WTC11 (cell line): ENCODE data around the gene EFCAB12. TPM values are rescaled to one million over a fixed set of nuclear protein-coding genes. Genes with fewer than 3 reads are reported as not detected.

ENCODE experiments used
- ATAC-seq: fragments of 200-7000 bp; cut with Tn5 transposase; 2 replicates; pipeline ENCODE4 v1.10.0; 2021; ENCODE audit warnings: mild to moderate bottlenecking, moderate library complexity
- CTCF ChIA-PET: fragments of 300-600 bp; sonication (Branson Sonifier 250); formaldehyde crosslinking; loops from one replicate; lab custom pipeline; 2021; ENCODE audit warnings: antibody characterized with exemption; lab: Charles Lee
- POLR2A ChIA-PET: fragments of 350-600 bp; sonication (Branson Sonifier 250); formaldehyde crosslinking; loops from one replicate; lab custom pipeline; 2021; ENCODE audit warnings: antibody characterized with exemption; lab: Charles Lee
- DNase-seq: peaks from one replicate; pipeline ENCODE4 v3.0.0; 2021; ENCODE audit warnings: low spot score
- H3K27ac Mint-ChIP-seq: 2 replicates; pipeline ENCODE4 v1.8.0; 2021; ENCODE audit warnings: mixed read lengths
- H3K27me3 Mint-ChIP-seq: 2 replicates; pipeline ENCODE4 v1.8.0; 2021; ENCODE audit warnings: low read depth, mild to moderate bottlenecking, moderate library complexity, mixed read lengths
- H3K36me3 Mint-ChIP-seq: 2 replicates; pipeline ENCODE4 v1.8.0; 2021; ENCODE audit warnings: mixed read lengths
- H3K4me1 Mint-ChIP-seq: 2 replicates; pipeline ENCODE4 v1.8.0; 2022; ENCODE audit warnings: mixed read lengths
- H3K4me3 Mint-ChIP-seq: 2 replicates; pipeline ENCODE4 v1.8.0; 2021; ENCODE audit warnings: mild to moderate bottlenecking, moderate library complexity, mixed read lengths
- H3K9me3 Mint-ChIP-seq: 2 replicates; pipeline ENCODE4 v1.8.0; 2021; ENCODE audit warnings: mixed read lengths
- ATF1 ChIP-seq: sonication (generic); formaldehyde crosslinking; IDR thresholded peaks from 2 replicates; pipeline ENCODE4 v1.8.1; 2023; ENCODE audit warnings: mild to moderate bottlenecking, moderate library complexity, missing genetic modification reagents
- CREM ChIP-seq: sonication (generic); formaldehyde crosslinking; IDR thresholded peaks from 2 replicates; pipeline ENCODE4 v1.8.1; 2022; ENCODE audit warnings: mild to moderate bottlenecking, missing genetic modification reagents, moderate library complexity
- ESRRA ChIP-seq: sonication (generic); formaldehyde crosslinking; IDR thresholded peaks from 2 replicates; pipeline ENCODE4 v1.8.1; 2022; ENCODE audit warnings: mild to moderate bottlenecking, missing genetic modification reagents, borderline replicate concordance
- ETV6 ChIP-seq: sonication (generic); formaldehyde crosslinking; IDR thresholded peaks from 2 replicates; pipeline ENCODE4 v1.8.1; 2022; ENCODE audit warnings: mild to moderate bottlenecking, missing genetic modification reagents
- FOXJ3 ChIP-seq: sonication (generic); formaldehyde crosslinking; IDR thresholded peaks from 2 replicates; pipeline ENCODE4 v1.9.0; 2021; ENCODE audit warnings: missing genetic modification reagents, mild to moderate bottlenecking, borderline replicate concordance
- JAZF1 ChIP-seq: fragments of 250-450 bp; sonication (Bioruptor Pico); IDR thresholded peaks from 2 replicates; pipeline ENCODE4 v1.9.0; 2021; ENCODE audit warnings: moderate library complexity, mild to moderate bottlenecking, inconsistent platforms
- KAT7 ChIP-seq: sonication (generic); formaldehyde crosslinking; IDR thresholded peaks from 2 replicates; pipeline ENCODE4 v1.8.1; 2023; ENCODE audit warnings: missing genetic modification reagents, mild to moderate bottlenecking, borderline replicate concordance
- MXD4 ChIP-seq: fragments of 250-450 bp; sonication (Bioruptor Pico); IDR thresholded peaks from 2 replicates; pipeline ENCODE4 v1.8.0; 2021; ENCODE audit warnings: mild to moderate bottlenecking, moderate library complexity, borderline replicate concordance
- MYBL2 ChIP-seq: sonication (generic); formaldehyde crosslinking; IDR thresholded peaks from 2 replicates; pipeline ENCODE4 v1.8.1; 2023; ENCODE audit warnings: mild to moderate bottlenecking, moderate library complexity, missing genetic modification reagents
- NR1H2 ChIP-seq: sonication (generic); formaldehyde crosslinking; IDR thresholded peaks from 2 replicates; pipeline ENCODE4 v1.9.0; 2021; ENCODE audit warnings: mild to moderate bottlenecking, moderate library complexity, missing genetic modification reagents
- PRRX2 ChIP-seq: fragments of 250-450 bp; sonication (Bioruptor Pico); IDR thresholded peaks from 2 replicates; pipeline ENCODE4 v1.8.0; 2021; ENCODE audit warnings: mild to moderate bottlenecking
- RORB ChIP-seq: fragments of 250-450 bp; sonication (Bioruptor Pico); IDR thresholded peaks from 2 replicates; pipeline ENCODE4 v1.9.0; 2021; ENCODE audit warnings: mild to moderate bottlenecking
- TCF7 ChIP-seq: sonication (generic); formaldehyde crosslinking; IDR thresholded peaks from 2 replicates; pipeline ENCODE4 v1.8.0; 2022; ENCODE audit warnings: mild to moderate bottlenecking, low read depth, missing genetic modification reagents, moderate library complexity
- TEAD1 ChIP-seq: sonication (generic); formaldehyde crosslinking; IDR thresholded peaks from 2 replicates; pipeline ENCODE4 v1.8.0; 2022; ENCODE audit warnings: mild to moderate bottlenecking, missing genetic modification reagents
- ZNF263 ChIP-seq: sonication (generic); formaldehyde crosslinking; IDR thresholded peaks from 2 replicates; pipeline ENCODE4 v1.8.1; 2022; ENCODE audit warnings: low read depth, mild to moderate bottlenecking, moderate library complexity, missing genetic modification reagents
- ZNF396 ChIP-seq: fragments of 250-450 bp; sonication (Bioruptor Pico); IDR thresholded peaks from 2 replicates; pipeline ENCODE4 v1.8.0; 2021; ENCODE audit warnings: mild to moderate bottlenecking, moderate library complexity, borderline replicate concordance
- total RNA-seq: library from RNA; stranded (reverse); gene quantifications from 3 replicates; pipeline ENCODE4 v1.2.3, GENCODE V29; 2021
- TF ChIP-seq, protein P1 (sequence below): fragments of 250-450 bp; sonication (Bioruptor Pico); IDR thresholded peaks from 2 replicates; pipeline ENCODE4 v1.9.0; 2021; ENCODE audit warnings: moderate library complexity, mild to moderate bottlenecking, inconsistent platforms, borderline replicate concordance
- TF ChIP-seq, protein P2 (sequence below): sonication (generic); formaldehyde crosslinking; IDR thresholded peaks from 2 replicates; pipeline ENCODE4 v1.8.1; 2023; ENCODE audit warnings: mild to moderate bottlenecking, moderate library complexity, missing genetic modification reagents
- TF ChIP-seq, protein P3 (sequence below): sonication (generic); formaldehyde crosslinking; IDR thresholded peaks from 2 replicates; pipeline ENCODE4 v1.8.1; 2023; ENCODE audit warnings: mild to moderate bottlenecking, missing genetic modification reagents
- TF ChIP-seq, protein P4 (sequence below): sonication (generic); formaldehyde crosslinking; IDR thresholded peaks from 2 replicates; pipeline ENCODE4 v1.8.0; 2023; ENCODE audit warnings: mild to moderate bottlenecking, missing genetic modification reagents

Gene EFCAB12
- total RNA-seq, 1 experiment from 2014 or later: 0.20 TPM

DNA sequence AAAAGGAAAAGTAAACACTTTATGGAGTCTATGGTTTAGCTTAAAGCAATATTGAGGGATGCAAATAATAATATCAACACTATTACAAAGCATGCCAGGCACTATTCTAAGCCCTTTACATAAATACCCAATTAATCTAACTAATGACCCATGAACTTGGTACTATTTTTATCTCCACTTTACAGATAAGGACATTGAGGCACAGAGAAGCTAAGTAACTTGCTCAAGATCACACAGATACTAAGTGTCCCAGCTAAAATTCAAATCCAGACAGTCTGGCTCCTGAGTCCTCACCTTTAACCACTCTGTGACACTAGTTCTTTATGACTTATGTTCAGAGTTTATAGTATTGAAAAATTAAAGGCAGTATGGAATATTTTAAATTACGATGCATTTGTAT lies 5.7 kb upstream of the EFCAB12 start:
- ATAC-seq (no peak), DNase-seq (no peak)
- ChIA-PET POLR2A (no interaction called here), CTCF (no interaction called here)
- H3K4me1 Mint-ChIP-seq: peaks cover 15% of the 10 kb centered on the region
- TF ChIP-seq TEAD1 (CRISPR knock-in tag) (no peak), FOXJ3 (CRISPR knock-in tag) (no peak), RORB (CRISPR knock-in tag) (no peak), ZNF396 (CRISPR knock-in tag) (no peak), MYBL2 (CRISPR knock-in tag) (no peak), NR1H2 (CRISPR knock-in tag) (no peak), PRRX2 (CRISPR knock-in tag) (no peak), MXD4 (CRISPR knock-in tag) (no peak), JAZF1 (CRISPR knock-in tag) (no peak), ETV6 (CRISPR knock-in tag) (no peak), ATF1 (CRISPR knock-in tag) (no peak), CREM (CRISPR knock-in tag) (no peak), TCF7 (no peak)
- TF ChIP-seq, protein P1, sequence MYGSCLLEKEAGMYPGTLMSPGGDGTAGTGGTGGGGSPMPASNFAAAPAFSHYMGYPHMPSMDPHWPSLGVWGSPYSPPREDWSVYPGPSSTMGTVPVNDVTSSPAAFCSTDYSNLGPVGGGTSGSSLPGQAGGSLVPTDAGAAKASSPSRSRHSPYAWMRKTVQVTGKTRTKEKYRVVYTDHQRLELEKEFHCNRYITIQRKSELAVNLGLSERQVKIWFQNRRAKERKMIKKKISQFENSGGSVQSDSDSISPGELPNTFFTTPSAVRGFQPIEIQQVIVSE (CRISPR knock-in tag): no peak
- TF ChIP-seq, protein P2, sequence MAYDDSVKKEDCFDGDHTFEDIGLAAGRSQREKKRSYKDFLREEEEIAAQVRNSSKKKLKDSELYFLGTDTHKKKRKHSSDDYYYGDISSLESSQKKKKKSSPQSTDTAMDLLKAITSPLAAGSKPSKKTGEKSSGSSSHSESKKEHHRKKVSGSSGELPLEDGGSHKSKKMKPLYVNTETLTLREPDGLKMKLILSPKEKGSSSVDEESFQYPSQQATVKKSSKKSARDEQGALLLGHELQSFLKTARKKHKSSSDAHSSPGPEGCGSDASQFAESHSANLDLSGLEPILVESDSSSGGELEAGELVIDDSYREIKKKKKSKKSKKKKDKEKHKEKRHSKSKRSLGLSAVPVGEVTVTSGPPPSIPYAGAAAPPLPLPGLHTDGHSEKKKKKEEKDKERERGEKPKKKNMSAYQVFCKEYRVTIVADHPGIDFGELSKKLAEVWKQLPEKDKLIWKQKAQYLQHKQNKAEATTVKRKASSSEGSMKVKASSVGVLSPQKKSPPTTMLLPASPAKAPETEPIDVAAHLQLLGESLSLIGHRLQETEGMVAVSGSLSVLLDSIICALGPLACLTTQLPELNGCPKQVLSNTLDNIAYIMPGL (CRISPR knock-in tag): no peak
- TF ChIP-seq, protein P3, sequence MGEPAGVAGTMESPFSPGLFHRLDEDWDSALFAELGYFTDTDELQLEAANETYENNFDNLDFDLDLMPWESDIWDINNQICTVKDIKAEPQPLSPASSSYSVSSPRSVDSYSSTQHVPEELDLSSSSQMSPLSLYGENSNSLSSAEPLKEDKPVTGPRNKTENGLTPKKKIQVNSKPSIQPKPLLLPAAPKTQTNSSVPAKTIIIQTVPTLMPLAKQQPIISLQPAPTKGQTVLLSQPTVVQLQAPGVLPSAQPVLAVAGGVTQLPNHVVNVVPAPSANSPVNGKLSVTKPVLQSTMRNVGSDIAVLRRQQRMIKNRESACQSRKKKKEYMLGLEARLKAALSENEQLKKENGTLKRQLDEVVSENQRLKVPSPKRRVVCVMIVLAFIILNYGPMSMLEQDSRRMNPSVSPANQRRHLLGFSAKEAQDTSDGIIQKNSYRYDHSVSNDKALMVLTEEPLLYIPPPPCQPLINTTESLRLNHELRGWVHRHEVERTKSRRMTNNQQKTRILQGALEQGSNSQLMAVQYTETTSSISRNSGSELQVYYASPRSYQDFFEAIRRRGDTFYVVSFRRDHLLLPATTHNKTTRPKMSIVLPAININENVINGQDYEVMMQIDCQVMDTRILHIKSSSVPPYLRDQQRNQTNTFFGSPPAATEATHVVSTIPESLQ (CRISPR knock-in tag): no peak
- no peak overlapping the region for H3K27ac Mint-ChIP-seq
- H3K9me3 Mint-ChIP-seq: no peaks in the 10 kb centered on the region
- H3K4me3 Mint-ChIP-seq: no peak overlapping the region
- no peaks in the 10 kb centered on the region for H3K27me3 Mint-ChIP-seq
- H3K36me3 Mint-ChIP-seq: peaks cover 67% of the 10 kb centered on the region

DNA sequence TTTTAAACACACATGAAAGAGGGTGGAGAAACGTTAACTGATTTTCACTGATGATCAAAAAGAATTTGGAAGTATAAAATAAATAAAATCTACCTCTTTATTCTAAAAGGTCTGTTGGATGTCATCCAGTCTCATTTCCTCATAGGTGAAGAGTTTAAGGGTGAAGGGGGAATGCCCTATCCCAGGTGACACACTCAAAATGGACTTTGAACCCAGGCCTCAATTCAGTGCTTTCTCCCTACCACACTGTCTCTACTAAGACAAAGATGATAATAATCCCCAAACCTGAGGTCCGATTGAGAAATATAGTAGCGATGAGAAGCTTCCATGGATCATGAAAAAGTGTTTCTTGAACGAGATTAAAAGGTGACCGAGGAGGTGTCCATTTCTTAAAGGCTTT lies 5.1 kb upstream of the EFCAB12 start:
- H3K36me3 Mint-ChIP-seq: peaks cover 67% of the 10 kb centered on the region
- TF ChIP-seq ESRRA (CRISPR knock-in tag) (no peak), ZNF263 (no peak), MXD4 (CRISPR knock-in tag) (no peak), KAT7 (CRISPR knock-in tag) (no peak)
- TF ChIP-seq, protein P4, sequence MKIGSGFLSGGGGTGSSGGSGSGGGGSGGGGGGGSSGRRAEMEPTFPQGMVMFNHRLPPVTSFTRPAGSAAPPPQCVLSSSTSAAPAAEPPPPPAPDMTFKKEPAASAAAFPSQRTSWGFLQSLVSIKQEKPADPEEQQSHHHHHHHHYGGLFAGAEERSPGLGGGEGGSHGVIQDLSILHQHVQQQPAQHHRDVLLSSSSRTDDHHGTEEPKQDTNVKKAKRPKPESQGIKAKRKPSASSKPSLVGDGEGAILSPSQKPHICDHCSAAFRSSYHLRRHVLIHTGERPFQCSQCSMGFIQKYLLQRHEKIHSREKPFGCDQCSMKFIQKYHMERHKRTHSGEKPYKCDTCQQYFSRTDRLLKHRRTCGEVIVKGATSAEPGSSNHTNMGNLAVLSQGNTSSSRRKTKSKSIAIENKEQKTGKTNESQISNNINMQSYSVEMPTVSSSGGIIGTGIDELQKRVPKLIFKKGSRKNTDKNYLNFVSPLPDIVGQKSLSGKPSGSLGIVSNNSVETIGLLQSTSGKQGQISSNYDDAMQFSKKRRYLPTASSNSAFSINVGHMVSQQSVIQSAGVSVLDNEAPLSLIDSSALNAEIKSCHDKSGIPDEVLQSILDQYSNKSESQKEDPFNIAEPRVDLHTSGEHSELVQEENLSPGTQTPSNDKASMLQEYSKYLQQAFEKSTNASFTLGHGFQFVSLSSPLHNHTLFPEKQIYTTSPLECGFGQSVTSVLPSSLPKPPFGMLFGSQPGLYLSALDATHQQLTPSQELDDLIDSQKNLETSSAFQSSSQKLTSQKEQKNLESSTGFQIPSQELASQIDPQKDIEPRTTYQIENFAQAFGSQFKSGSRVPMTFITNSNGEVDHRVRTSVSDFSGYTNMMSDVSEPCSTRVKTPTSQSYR (CRISPR knock-in tag): no peak
- H3K27ac Mint-ChIP-seq: no peak overlapping the region
- no peaks in the 10 kb centered on the region for H3K27me3 Mint-ChIP-seq
- ATAC-seq: no peak
- ChIA-PET CTCF (no interaction called here), POLR2A (no interaction called here)
- H3K4me3 Mint-ChIP-seq: no peak overlapping the region
- no peaks in the 10 kb centered on the region for H3K9me3 Mint-ChIP-seq
- DNase-seq: no peak
- peaks cover 19% of the 10 kb centered on the region for H3K4me1 Mint-ChIP-seq
